Stimulated activated CD4-positive, alpha-beta T cell treated with anti-CD3 and anti-CD28 coated beads, Interleukin-2, amount 100 ng/mL, for 24 hours (primary cell): ENCODE results near the gene CLASP1.
"Not testable (repeated sequence)": the region's sequence is repeated elsewhere in the genome, so short reads cannot be mapped to it uniquely, and the experiment has no call there.

Experiments
- DNase-seq, 2 donors: peaks; one replicate each; pipeline ENCODE4 v3.0.0-alpha.2; 2020

CLASP1 gene

DNA sequence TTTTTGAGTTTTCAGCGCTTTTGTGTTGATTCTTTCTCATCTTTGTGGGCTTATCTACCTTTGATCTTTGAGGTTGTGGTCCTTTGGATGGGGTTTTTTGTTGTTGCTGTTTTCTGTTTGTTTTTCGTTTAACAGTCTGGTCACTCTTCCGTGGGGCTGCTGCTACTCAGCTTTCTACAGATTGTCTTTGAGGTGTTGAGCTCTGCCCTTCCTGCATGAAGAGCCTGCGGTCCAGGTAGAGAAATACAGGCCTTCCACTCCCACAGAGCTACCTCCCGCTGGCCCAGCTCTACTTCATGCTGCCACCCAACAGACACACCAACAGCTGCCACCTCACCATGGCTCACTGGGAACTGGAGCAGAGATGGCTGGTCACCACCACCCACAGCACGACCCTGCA, 180.3 kb downstream of the CLASP1 start:
- no peak for DNase-seq

DNA sequence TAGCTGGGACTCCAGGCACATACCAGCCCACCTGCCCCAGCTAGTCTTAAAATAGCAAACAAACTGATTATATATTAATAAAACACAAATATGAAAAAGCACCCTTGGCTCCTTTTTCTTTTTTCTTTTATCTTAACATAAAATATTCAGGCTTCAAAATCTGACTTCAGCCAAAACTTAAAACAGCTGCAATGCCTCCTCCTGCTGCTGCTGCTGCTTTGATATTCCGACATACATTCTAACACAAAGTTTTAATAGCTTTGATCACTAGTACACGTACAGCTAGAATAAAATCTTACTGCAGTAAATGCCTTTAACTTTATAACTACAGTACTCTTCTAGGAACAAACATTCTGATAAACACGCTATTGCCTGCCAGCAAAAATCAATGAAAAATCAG, 190.0 kb downstream of the CLASP1 start:
- no peak for DNase-seq

DNA sequence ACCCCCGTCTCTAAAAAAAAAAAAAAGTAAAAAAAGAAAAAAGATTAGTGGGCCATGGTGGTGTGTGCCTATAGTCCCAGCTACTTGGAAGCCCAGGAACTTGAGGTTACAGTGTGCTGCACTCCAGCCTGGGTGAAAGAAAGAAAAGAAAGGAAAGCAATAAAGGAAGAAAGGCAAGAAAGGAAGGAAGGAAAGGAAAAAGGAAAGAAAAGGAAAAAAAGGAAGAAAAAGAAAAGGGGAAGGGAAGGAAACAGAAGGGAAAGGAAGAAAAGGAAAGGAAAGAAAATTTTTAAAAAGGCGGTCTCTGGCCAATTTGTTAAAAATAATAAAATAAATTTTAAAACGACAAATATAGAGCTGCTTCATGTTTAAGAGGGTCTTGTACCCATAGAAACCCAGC, 192.9 kb downstream of the CLASP1 start:
- no peak for DNase-seq

- DNase-seq: no peak
Observed at GRCh38 chr2:121455446-121455845, 193.8 kb downstream of the CLASP1 start.

DNA sequence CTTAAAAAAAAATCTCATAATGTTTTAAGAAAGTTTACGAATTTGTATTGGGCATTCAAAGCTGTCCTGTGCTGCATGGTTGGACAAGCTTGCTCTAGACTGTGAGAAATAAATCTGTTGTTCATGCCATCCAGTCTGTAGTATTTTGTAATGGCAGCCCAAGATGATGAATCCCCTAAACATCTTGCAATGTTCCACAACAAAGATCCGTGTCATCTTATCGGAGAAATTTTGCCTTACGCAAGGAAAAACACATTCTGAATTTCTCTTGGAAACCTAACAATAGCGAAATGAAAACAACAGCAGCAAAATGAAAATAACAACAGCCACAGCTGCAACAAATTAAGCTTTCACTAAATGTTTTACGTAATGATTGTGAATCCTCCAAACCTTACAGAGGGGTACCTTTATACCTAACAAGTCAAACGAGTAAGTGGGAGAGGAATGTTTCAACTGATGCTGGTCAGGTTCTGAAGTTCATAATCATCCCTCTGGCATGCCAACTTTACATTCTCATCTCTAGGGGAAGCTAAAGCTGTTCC, 194.6 kb downstream of the CLASP1 start:
- no peak for DNase-seq

GRCh38 chr2:121451398-121451797, 197.9 kb downstream of the CLASP1 start:
- no peak for DNase-seq

GRCh38 chr2:121450301-121450700, 199.0 kb downstream of the CLASP1 start:
- no peak for DNase-seq

- no peak for DNase-seq
Observed at GRCh38 chr2:121446647-121447241, 202.5 kb downstream of the CLASP1 start.

DNA sequence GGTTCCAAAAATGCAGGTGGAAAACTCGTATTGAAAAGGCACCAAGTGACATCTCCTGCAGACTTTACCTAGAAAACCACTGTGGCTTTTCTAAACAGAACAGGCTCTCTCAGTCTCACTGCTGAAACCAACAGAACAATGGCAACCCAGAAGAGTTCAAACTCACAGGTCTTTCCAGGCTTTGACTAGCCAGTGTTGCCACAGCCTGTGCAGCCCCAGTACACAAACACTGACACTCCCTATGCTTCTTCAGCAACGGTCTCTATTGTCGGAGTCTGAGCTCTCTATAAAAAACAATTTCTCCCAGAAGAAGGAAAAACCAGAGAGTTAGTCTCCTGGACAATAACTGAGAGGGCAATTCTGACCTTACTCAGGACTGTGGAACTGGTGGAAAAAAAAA, 206.4 kb downstream of the CLASP1 start:
- DNase-seq: no peak

GRCh38 chr2:121438290-121438689, 211.0 kb downstream of the CLASP1 start:
- not testable (repeated sequence) for DNase-seq

DNA sequence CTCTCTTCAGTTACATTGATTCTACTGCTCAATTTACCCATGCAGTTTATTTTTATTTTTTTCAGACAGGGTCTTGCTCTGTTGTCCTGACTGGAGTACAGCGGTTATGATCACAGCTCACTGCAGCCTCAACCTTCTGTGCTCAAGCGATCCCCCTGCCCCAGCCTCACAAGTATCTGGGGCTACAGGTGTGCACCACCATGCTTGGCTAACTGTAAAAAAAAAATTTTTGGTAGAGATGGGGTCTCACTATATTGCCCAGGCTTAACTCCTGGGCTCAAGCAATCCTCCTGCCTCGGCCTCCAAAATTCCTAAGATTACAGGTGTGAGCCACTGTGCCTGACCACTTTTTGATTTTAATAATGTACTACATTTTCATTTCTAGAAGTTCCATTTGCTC, 212.3 kb downstream of the CLASP1 start:
- no peak for DNase-seq

DNA sequence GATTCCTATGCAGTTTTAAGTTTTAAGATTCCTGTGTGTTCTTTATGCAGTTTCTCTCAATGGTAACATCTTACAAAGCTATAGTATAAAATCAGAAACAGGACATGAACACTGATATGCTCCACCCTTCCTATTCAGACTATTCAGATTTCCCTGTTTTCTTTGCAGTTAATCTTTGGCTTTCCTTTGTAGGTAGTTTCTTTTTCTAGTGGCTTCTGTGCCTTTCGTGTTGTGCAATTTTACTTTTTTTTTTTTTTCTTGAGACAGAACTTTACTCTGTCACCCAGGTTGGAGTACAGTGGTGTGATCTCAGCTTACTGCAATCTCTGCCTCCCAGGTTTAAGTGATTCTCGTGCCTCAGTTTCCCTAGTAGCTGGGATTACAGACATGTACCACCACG, 213.5 kb downstream of the CLASP1 start:
- no peak for DNase-seq

- no peak for DNase-seq
Observed at GRCh38 chr2:121431214-121431613, 218.0 kb downstream of the CLASP1 start.

GRCh38 chr2:121429927-121430520, 219.2 kb downstream of the CLASP1 start:
- no peak for DNase-seq

- DNase-seq: no peak
Observed at GRCh38 chr2:121429119-121429903, 220.0 kb downstream of the CLASP1 start.

DNA sequence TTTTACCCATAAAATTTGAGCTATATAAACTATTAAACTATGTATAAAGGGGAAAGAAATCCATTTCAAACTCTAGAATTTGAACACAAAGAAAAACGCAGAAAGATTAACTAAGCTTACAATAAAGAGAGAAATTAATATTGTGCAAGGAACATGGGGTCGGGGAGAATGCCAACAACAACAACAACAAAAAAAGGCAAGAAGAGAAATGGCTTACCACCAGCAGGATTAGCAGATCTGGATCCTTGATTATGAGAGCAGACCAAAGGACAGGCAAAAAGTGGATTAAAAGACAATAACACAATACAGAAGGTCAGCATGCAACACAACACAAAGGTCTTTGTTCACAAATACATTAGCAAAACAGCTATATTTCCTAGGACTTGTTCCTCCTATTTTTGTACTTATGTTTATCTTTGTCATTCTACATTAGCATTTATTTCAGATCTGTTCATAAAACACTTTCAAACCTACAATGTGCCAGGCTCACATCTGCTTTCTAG, 222.0 kb downstream of the CLASP1 start:
- DNase-seq: no peak

DNA sequence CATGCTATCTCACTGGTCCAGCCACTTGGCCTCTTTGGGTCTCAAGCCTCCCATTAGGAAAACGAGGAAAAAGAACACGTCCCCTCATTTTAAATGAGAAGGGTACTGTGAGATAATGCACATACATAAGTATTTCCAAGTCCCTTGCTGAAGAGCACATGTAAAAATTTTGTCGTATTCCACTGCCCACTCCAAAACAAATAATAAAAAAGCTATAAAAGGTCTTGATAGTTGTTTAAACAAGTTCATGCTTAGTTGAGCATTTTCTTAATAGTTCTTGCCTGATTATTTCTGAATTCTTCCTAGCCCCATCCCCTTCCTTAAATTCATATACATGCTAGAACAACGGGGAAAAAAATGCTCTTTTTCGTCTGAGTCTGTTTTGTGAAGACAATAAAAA, 228.8 kb downstream of the CLASP1 start:
- DNase-seq: no peak

- no peak for DNase-seq
Observed at GRCh38 chr2:121419081-121419699, 230.1 kb downstream of the CLASP1 start.

GRCh38 chr2:121418494-121419058, 230.7 kb downstream of the CLASP1 start:
- no peak for DNase-seq

DNA sequence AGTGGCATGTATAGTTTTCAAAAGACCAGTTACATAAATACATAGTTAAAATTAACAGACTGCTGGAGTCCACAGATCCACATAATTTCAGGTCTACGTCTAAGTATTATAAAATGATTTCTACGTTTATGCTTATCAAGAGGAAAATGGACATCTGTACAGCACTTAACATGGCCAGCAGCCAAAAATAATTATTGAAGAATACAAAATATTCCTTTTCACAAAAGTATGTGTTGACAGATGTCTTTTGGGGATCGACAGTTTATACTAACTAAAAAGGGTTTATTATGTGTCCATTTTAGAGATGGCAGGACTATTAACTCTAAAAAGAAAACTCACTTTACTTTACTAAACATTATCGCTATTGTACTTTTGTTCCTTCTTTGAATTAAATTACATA, 231.4 kb downstream of the CLASP1 start:
- DNase-seq: no peak

- no peak for DNase-seq
Observed at GRCh38 chr2:121415727-121416126, 233.5 kb downstream of the CLASP1 start.

- no peak for DNase-seq
Observed at GRCh38 chr2:121412349-121412748, 236.9 kb downstream of the CLASP1 start.

DNA sequence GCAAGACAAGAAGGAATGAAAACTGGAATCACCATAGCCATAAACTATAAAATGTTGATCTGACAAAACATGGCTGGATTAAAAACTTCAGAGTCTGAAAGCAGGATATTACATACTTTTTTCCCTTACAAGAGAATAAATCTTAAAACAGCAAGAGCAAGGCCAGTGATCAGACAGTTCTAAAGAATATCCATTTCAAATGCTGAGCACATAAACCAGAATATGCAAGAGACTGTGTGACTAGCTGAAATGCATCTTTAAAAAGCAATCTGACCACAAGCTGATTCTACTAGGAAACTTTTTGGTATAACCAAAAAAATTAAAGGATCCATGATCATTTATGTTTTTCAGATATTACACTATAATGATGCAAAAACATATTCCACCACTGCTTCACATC, 239.3 kb downstream of the CLASP1 start:
- no peak for DNase-seq
